ENCODE measurements around the gene CNPY2.
"Not testable (repeated sequence)": the region's sequence is repeated elsewhere in the genome, so short reads cannot be mapped to it uniquely, and the experiment has no call there.

- not testable (repeated sequence) for TF ChIP-seq CTCF, POLR2A (IDR thresholded peaks at IDR 0.05)
Measured at GRCh38 chr12:56266068-56266692, 49.6 kb downstream of the CNPY2 start.
